Activated naive CD8-positive, alpha-beta T cell treated with anti-CD3 and anti-CD28 coated beads, Interleukin-2, amount 10 ng/mL, durations not matched to agents 7 days and 5 days (primary cell): ENCODE results near the gene HS3ST4. TPM values are rescaled to one million over a fixed set of nuclear protein-coding genes. Genes with fewer than 3 reads are reported as not detected.

Experiments
- ATAC-seq: fragments of 150-1000 bp; cut with Tn5 transposase; one replicate; pipeline ENCODE4 v1.10.0; 2021; ENCODE audit warnings: low read depth, moderate library complexity
- POLR2A ChIA-PET: fragments of 350-600 bp; sonication (Branson Sonifier 250); formaldehyde crosslinking; loops from one replicate; lab custom pipeline; 2021; ENCODE audit warnings: antibody characterized with exemption; lab: Charles Lee
- DNase-seq: peaks from one replicate; pipeline ENCODE4 v3.0.0; 2021
- H3K27ac Mint-ChIP-seq: one replicate; pipeline ENCODE4 v1.8.0; 2022; ENCODE audit warnings: mild to moderate bottlenecking, mixed read lengths
- H3K27me3 Mint-ChIP-seq: one replicate; pipeline ENCODE4 v1.8.0; 2022; ENCODE audit warnings: mild to moderate bottlenecking, moderate library complexity, mixed read lengths
- H3K36me3 Mint-ChIP-seq: one replicate; pipeline ENCODE4 v1.8.0; 2021; ENCODE audit warnings: mild to moderate bottlenecking, mixed read lengths
- H3K4me1 Mint-ChIP-seq: one replicate; pipeline ENCODE4 v1.8.0; 2021; ENCODE audit warnings: mixed read lengths
- H3K4me3 Mint-ChIP-seq: one replicate; pipeline ENCODE4 v1.8.0; 2022; ENCODE audit warnings: mild to moderate bottlenecking, moderate library complexity, mixed read lengths
- H3K9me3 Mint-ChIP-seq: one replicate; pipeline ENCODE4 v1.8.0; 2021; ENCODE audit warnings: mixed read lengths
- total RNA-seq, 2 experiments: library from RNA; stranded (reverse); gene quantifications; one replicate each; pipeline ENCODE4 v1.2.3, GENCODE V29; 2021

Gene HS3ST4
- total RNA-seq, 2 experiments from 2014 or later = not detected

GRCh38 chr16:25867041-25867440, 175.3 kb downstream of the HS3ST4 start:
- Mint-ChIP-seq H3K36me3 (no peaks in the 10 kb centered on the region), H3K9me3 (peaks cover 1% of the 10 kb centered on the region), H3K27ac (no peak overlapping the region), H3K4me3 (no peak overlapping the region), H3K27me3 (no peaks in the 10 kb centered on the region), H3K4me1 (no peaks in the 10 kb centered on the region)
- DNase-seq = no peak
- no peak for ATAC-seq
- POLR2A ChIA-PET = no interaction called here

GRCh38 chr16:25868106-25868505, 176.3 kb downstream of the HS3ST4 start:
- Mint-ChIP-seq H3K4me1 (no peaks in the 10 kb centered on the region), H3K9me3 (peaks cover 1% of the 10 kb centered on the region), H3K27me3 (no peaks in the 10 kb centered on the region), H3K27ac (no peak overlapping the region), H3K36me3 (no peaks in the 10 kb centered on the region), H3K4me3 (no peak overlapping the region)
- DNase-seq (no peak), ATAC-seq (no peak)
- POLR2A ChIA-PET = no interaction called here

- no peaks in the 10 kb centered on the region for H3K4me1 Mint-ChIP-seq
- no peak for ATAC-seq
- H3K36me3 Mint-ChIP-seq = no peaks in the 10 kb centered on the region
- POLR2A ChIA-PET = no interaction called here
- H3K27ac Mint-ChIP-seq = no peak overlapping the region
- no peak overlapping the region for H3K4me3 Mint-ChIP-seq
- H3K9me3 Mint-ChIP-seq = peaks cover 1% of the 10 kb centered on the region
- no peak for DNase-seq
- no peaks in the 10 kb centered on the region for H3K27me3 Mint-ChIP-seq
Observed at GRCh38 chr16:25868706-25869370, 177.1 kb downstream of the HS3ST4 start.

GRCh38 chr16:25872369-25873070, 180.8 kb downstream of the HS3ST4 start:
- ATAC-seq = no peak
- POLR2A ChIA-PET = no interaction called here
- Mint-ChIP-seq H3K4me3 (no peak overlapping the region), H3K4me1 (no peaks in the 10 kb centered on the region), H3K27me3 (no peaks in the 10 kb centered on the region), H3K36me3 (no peaks in the 10 kb centered on the region), H3K9me3 (no peaks in the 10 kb centered on the region), H3K27ac (no peak overlapping the region)
- DNase-seq = no peak

GRCh38 chr16:25874196-25874595, 182.4 kb downstream of the HS3ST4 start:
- no peak for ATAC-seq
- H3K36me3 Mint-ChIP-seq = no peaks in the 10 kb centered on the region
- POLR2A ChIA-PET = no interaction called here
- H3K9me3 Mint-ChIP-seq = no peaks in the 10 kb centered on the region
- no peak overlapping the region for H3K27ac Mint-ChIP-seq
- H3K4me3 Mint-ChIP-seq = no peak overlapping the region
- DNase-seq = no peak
- no peaks in the 10 kb centered on the region for H3K27me3 Mint-ChIP-seq
- no peaks in the 10 kb centered on the region for H3K4me1 Mint-ChIP-seq

GRCh38 chr16:25875956-25876598, 184.3 kb downstream of the HS3ST4 start:
- H3K36me3 Mint-ChIP-seq = no peaks in the 10 kb centered on the region
- no peak for ATAC-seq
- DNase-seq = no peak
- H3K4me1 Mint-ChIP-seq = no peaks in the 10 kb centered on the region
- H3K27me3 Mint-ChIP-seq = no peaks in the 10 kb centered on the region
- no peaks in the 10 kb centered on the region for H3K9me3 Mint-ChIP-seq
- H3K27ac Mint-ChIP-seq = no peak overlapping the region
- POLR2A ChIA-PET = no interaction called here
- no peak overlapping the region for H3K4me3 Mint-ChIP-seq

- Mint-ChIP-seq H3K4me3 (no peak overlapping the region), H3K27ac (no peak overlapping the region), H3K36me3 (no peaks in the 10 kb centered on the region), H3K9me3 (no peaks in the 10 kb centered on the region), H3K4me1 (no peaks in the 10 kb centered on the region), H3K27me3 (no peaks in the 10 kb centered on the region)
- ATAC-seq (no peak), DNase-seq (no peak)
- POLR2A ChIA-PET = no interaction called here
Observed at GRCh38 chr16:25877103-25877502, 185.3 kb downstream of the HS3ST4 start.

- Mint-ChIP-seq H3K27ac (no peak overlapping the region), H3K4me3 (no peak overlapping the region), H3K4me1 (no peaks in the 10 kb centered on the region), H3K9me3 (peaks cover 4% of the 10 kb centered on the region), H3K27me3 (no peaks in the 10 kb centered on the region), H3K36me3 (no peaks in the 10 kb centered on the region)
- POLR2A ChIA-PET = no interaction called here
- ATAC-seq = no peak
- DNase-seq = no peak
Observed at GRCh38 chr16:25886598-25886997, 194.8 kb downstream of the HS3ST4 start.

DNA sequence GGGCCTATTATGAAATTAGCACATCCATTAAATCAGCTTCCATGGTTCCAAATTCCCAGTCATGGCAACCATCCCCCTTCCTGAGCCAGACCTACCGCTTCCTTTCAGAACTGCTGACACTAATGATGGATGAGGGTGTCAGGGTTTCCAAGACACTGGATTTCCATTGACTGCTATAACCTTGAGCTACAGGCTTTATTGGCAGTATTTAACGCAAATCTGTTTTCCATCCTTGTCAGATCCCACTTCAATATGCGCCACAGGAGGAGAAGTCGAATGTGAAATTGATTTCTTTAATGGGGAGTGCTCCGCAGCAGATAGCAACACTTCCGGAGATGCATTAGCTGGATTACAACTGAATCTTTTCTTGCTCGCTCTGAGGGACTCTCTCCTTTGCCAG, 197.1 kb downstream of the HS3ST4 start:
- H3K36me3 Mint-ChIP-seq = no peaks in the 10 kb centered on the region
- DNase-seq (no peak), ATAC-seq (no peak)
- H3K4me1 Mint-ChIP-seq = no peaks in the 10 kb centered on the region
- POLR2A ChIA-PET = no interaction called here
- H3K9me3 Mint-ChIP-seq = peaks cover 7% of the 10 kb centered on the region
- no peak overlapping the region for H3K27ac Mint-ChIP-seq
- no peaks in the 10 kb centered on the region for H3K27me3 Mint-ChIP-seq
- no peak overlapping the region for H3K4me3 Mint-ChIP-seq

- H3K4me3 Mint-ChIP-seq = no peak overlapping the region
Observed at GRCh38 chr16:25893332-25893731, 201.6 kb downstream of the HS3ST4 start.

DNA sequence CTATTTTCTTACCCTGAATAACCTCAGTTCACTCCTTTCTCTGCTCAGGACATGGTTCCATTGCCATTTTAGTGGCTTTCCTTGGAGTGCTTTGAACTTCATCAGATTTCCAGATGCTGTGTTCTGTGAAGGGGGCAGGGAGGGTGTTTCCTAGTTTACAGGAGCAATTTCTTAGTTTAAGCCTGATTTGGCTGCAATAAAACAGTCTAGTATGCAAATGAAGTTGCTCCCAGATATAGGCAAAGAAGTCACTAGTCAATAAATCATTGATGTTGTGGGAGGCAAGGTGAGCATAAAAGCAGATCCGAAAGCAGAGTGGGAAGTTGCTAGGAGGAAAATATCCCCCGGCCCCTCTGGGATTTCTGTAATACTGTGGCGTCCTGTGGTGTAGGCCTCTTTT, 202.3 kb downstream of the HS3ST4 start:
- Mint-ChIP-seq H3K4me1 (no peaks in the 10 kb centered on the region), H3K27me3 (peaks cover 4% of the 10 kb centered on the region), H3K36me3 (no peaks in the 10 kb centered on the region), H3K4me3 (no peak overlapping the region), H3K9me3 (peaks cover 7% of the 10 kb centered on the region), H3K27ac (no peak overlapping the region)
- DNase-seq (no peak), ATAC-seq (no peak)
- POLR2A ChIA-PET = no interaction called here

More at GRCh38 chr16:25893332-25893731, 201.6 kb downstream of the HS3ST4 start:
- Mint-ChIP-seq H3K9me3 (peaks cover 7% of the 10 kb centered on the region), H3K36me3 (no peaks in the 10 kb centered on the region), H3K4me1 (no peaks in the 10 kb centered on the region), H3K27ac (no peak overlapping the region), H3K27me3 (peaks cover 4% of the 10 kb centered on the region)
- ATAC-seq (no peak), DNase-seq (no peak)
- POLR2A ChIA-PET = no interaction called here

DNA sequence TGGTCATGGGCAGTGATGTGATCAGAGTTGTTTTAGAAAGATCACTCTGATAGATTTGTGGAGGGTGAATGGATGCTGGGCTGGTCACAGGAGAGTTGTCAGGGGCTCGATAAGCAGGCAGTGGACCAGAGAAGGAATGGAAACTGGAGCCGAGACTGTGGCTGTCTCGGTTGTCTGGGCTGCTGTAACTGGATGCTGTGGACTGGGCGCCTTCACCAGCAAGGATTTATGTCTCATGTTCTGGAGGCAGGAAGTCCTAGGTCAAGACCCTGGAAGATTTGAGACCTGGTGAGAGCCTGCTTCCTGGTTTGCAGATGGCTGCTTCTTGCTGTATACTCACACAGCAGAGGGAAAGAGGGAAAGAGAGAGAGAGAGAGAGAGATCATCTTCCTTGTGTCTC, 203.6 kb downstream of the HS3ST4 start:
- POLR2A ChIA-PET = no interaction called here
- Mint-ChIP-seq H3K36me3 (no peaks in the 10 kb centered on the region), H3K4me1 (no peaks in the 10 kb centered on the region), H3K9me3 (peaks cover 3% of the 10 kb centered on the region), H3K27me3 (peaks cover 4% of the 10 kb centered on the region), H3K27ac (no peak overlapping the region), H3K4me3 (no peak overlapping the region)
- DNase-seq (no peak), ATAC-seq (no peak)

DNA sequence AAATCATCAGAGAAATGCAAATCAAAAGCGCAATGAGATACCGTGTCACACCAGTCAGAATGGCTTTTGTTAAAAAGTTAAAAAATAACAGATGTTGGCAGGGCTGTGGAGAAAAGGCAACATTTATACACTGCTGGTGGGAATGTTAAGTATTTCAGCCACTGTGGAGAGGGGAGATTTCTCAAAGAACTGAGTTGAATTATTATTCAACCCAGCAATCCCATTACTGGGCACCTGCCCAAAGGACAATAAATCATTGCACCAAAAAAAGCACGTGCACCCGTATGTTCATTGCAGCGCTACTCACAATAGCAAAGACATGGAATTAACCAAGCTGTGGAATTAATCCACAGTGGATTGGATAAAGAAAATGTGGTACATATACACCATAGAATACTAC, 204.7 kb downstream of the HS3ST4 start:
- Mint-ChIP-seq H3K9me3 (peaks cover 3% of the 10 kb centered on the region), H3K4me3 (no peak overlapping the region), H3K27me3 (peaks cover 4% of the 10 kb centered on the region), H3K4me1 (no peaks in the 10 kb centered on the region), H3K36me3 (no peaks in the 10 kb centered on the region), H3K27ac (no peak overlapping the region)
- DNase-seq (no peak), ATAC-seq (no peak)
- POLR2A ChIA-PET = no interaction called here

- Mint-ChIP-seq H3K27ac (no peak overlapping the region), H3K27me3 (peaks cover 4% of the 10 kb centered on the region)
Observed at GRCh38 chr16:25897702-25898101, 205.9 kb downstream of the HS3ST4 start.

More at GRCh38 chr16:25897702-25898101, 205.9 kb downstream of the HS3ST4 start:
- H3K4me3 Mint-ChIP-seq = no peak overlapping the region
- H3K9me3 Mint-ChIP-seq = peaks cover 3% of the 10 kb centered on the region
- no peak for ATAC-seq
- POLR2A ChIA-PET = no interaction called here
- H3K36me3 Mint-ChIP-seq = no peaks in the 10 kb centered on the region
- no peaks in the 10 kb centered on the region for H3K4me1 Mint-ChIP-seq
- DNase-seq = no peak
